22Rv1 (cell line): ENCODE measurements around the gene TNS3.

ENCODE experiments used
- CTCF ChIP-seq: fragments of 450-650 bp; IDR thresholded peaks from 2 replicates; pipeline ENCODE4 v1.5.1; 2017; ENCODE audit warnings: mild to moderate bottlenecking
- ZFX ChIP-seq: fragments of 450-650 bp; IDR thresholded peaks from 2 replicates; pipeline ENCODE4 v1.6.1; 2017; ENCODE audit warnings: antibody characterized with exemption, borderline replicate concordance

- TF ChIP-seq CTCF = no peak
- no peak for TF ChIP-seq ZFX
Observed at GRCh38 chr7:47342296-47343060, 239.4 kb downstream of the TNS3 start.
